Fibroblast of mammary gland (primary cell): Measurements from ENCODE around the gene LYZL1.

Experiments
- DNase-seq: peaks from one replicate; pipeline ENCODE4 v3.0.0-alpha.2; 2010; ENCODE audit warnings: low read depth
- H3K4me3 ChIP-seq: 2 replicates; pipeline ENCODE4 v1.5.1; 2011; ENCODE audit warnings: low read depth, mild to moderate bottlenecking, low read length, moderate library complexity; ENCODE audit not compliant: control insufficient read depth
- CTCF ChIP-seq: conservative IDR thresholded peaks from 2 replicates; pipeline ENCODE4 v1.5.1; 2011; ENCODE audit warnings: low read depth, low read length, inconsistent platforms; ENCODE audit not compliant: control insufficient read depth, insufficient read depth

The LYZL1 gene

DNA sequence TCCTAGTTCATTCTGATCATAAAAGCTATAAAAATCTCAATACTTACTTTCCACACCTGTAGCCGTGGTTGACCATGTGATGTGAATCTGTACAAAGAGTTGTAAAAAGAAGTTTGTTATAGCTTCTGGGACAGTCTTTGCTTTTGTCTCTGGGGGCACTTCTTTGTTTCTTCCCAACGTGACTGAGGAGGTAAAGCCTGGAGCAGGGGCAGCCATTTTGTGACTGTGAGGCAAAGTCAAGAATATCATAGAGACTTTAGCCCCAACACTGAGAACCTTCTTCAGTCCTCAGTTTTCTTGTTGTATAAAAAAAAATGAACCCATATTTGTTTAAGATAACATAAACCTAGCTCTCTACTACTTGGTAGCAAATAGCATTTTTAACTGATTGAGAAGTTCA is 29.4 kb upstream of the LYZL1 start:
- DNase-seq, result no peak
- no peak for TF ChIP-seq CTCF
- H3K4me3 ChIP-seq, result no peak overlapping the region

- DNase-seq, result no peak
- TF ChIP-seq CTCF, result no peak
- H3K4me3 ChIP-seq, result no peak overlapping the region
These were observed 25.4 kb upstream of the LYZL1 start for GRCh38 chr10:29263506-29263905.

GRCh38 chr10:29265210-29265768 is 23.6 kb upstream of the LYZL1 start:
- DNase-seq, result no peak
- H3K4me3 ChIP-seq, result no peak overlapping the region
- TF ChIP-seq CTCF, result no peak

GRCh38 chr10:29266641-29267040 is 22.2 kb upstream of the LYZL1 start:
- no peak for TF ChIP-seq CTCF
- peak; percentile 47 for DNase-seq
- no peak overlapping the region for H3K4me3 ChIP-seq

- DNase-seq, result no peak
- no peak for TF ChIP-seq CTCF
- no peak overlapping the region for H3K4me3 ChIP-seq
These were observed 20.9 kb upstream of the LYZL1 start for GRCh38 chr10:29268011-29268410.

GRCh38 chr10:29269486-29269885 is 19.4 kb upstream of the LYZL1 start:
- H3K4me3 ChIP-seq, result no peak overlapping the region
- TF ChIP-seq CTCF, result no peak
- DNase-seq, result no peak

DNA sequence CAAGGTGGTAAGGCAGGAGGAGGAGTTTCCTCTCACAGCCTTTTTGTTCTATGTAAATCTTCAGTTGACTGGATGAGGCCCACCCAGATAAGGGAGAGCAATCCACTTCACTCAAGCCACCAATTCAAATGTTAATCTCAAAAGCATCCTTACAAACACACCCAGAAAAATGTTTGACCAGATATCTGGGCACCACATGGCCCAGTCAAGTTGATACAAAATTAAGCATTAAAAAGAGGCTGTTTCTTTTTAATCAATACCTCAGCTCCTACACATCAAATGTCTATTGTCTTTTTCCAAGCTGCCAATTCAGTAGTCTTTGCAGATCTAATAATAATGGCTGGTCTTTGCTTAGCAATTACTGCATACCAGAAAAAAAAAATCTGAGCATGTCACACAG is 18.0 kb upstream of the LYZL1 start:
- H3K4me3 ChIP-seq, result no peak overlapping the region
- DNase-seq, result no peak
- no peak for TF ChIP-seq CTCF
